H4 (cell line): ENCODE data around the gene VAC14. TPM values are rescaled to one million over a fixed set of nuclear protein-coding genes. Genes with fewer than 3 reads are reported as not detected.
A peak's percentile ranks its signal among the peaks of the same experiment; 100 is the strongest.
"Not testable (repeated sequence)": the region's sequence is repeated elsewhere in the genome, so short reads cannot be mapped to it uniquely, and the experiment has no call there.

Experiments
- DNase-seq: peaks from one replicate; pipeline ENCODE4 v3.0.0-alpha.2; 2015; ENCODE audit warnings: low spot score
- total RNA-seq: library from RNA; depleted of rRNA; stranded (reverse); fragments of >200 nt; shearing (Covaris generic); gene quantifications from 2 replicates; pipeline ENCODE4 v1.2.3, GENCODE V29; 2014

The VAC14 gene
- total RNA-seq, 1 experiment from 2014 or later, result 25.5 TPM

- DNase-seq, result no peak
Observed at GRCh38 chr16:70744366-70744765, 56.6 kb downstream of the VAC14 start.

- no peak for DNase-seq
Observed at GRCh38 chr16:70743791-70744190, 57.2 kb downstream of the VAC14 start.

- DNase-seq, result not testable (repeated sequence)
Observed at GRCh38 chr16:70742967-70743366, 58.0 kb downstream of the VAC14 start.

GRCh38 chr16:70741783-70742125, 59.2 kb downstream of the VAC14 start:
- no peak for DNase-seq

- peak; percentile 55 for DNase-seq
Observed at GRCh38 chr16:70740914-70741782, 59.8 kb downstream of the VAC14 start.

- DNase-seq, result no peak
Observed at GRCh38 chr16:70740174-70740913, 60.6 kb downstream of the VAC14 start.

- no peak for DNase-seq
Observed at GRCh38 chr16:70739389-70739788, 61.6 kb downstream of the VAC14 start.

- DNase-seq, result peak; percentile 53
Observed at GRCh38 chr16:70738083-70738977, 62.6 kb downstream of the VAC14 start.

GRCh38 chr16:70737377-70738082, 63.4 kb downstream of the VAC14 start:
- DNase-seq, result peak; percentile 84

- no peak for DNase-seq
Observed at GRCh38 chr16:70736465-70737376, 64.2 kb downstream of the VAC14 start.

- no peak for DNase-seq
Observed at GRCh38 chr16:70735141-70735979, 65.6 kb downstream of the VAC14 start.

- DNase-seq, result no peak
Observed at GRCh38 chr16:70734522-70735095, 66.3 kb downstream of the VAC14 start.

- DNase-seq, result no peak
Observed at GRCh38 chr16:70730944-70731343, 70.0 kb downstream of the VAC14 start.

GRCh38 chr16:70730031-70730430, 70.9 kb downstream of the VAC14 start:
- DNase-seq, result no peak

- no peak for DNase-seq
Observed at GRCh38 chr16:70729292-70729691, 71.7 kb downstream of the VAC14 start.

- no peak for DNase-seq
Observed at GRCh38 chr16:70728150-70728549, 72.8 kb downstream of the VAC14 start.

GRCh38 chr16:70726892-70727361, 74.0 kb downstream of the VAC14 start:
- DNase-seq, result no peak

GRCh38 chr16:70725912-70726828, 74.8 kb downstream of the VAC14 start:
- DNase-seq, result no peak
